8988T (cell line): ENCODE results near the gene S100A10.
A peak's percentile ranks its signal among the peaks of the same experiment; 100 is the strongest.

Source experiments
- DNase-seq: peaks from one replicate; pipeline ENCODE4 v3.0.0; 2011

S100A10 gene, protein sequence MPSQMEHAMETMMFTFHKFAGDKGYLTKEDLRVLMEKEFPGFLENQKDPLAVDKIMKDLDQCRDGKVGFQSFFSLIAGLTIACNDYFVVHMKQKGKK

GRCh38 chr1:151993734-151994496 lies at the start of gene S100A10:
Gene S100A10, minus strand, starts transcription at chr1:151993859. Its CDS starts 7,629 bp downstream, at chr1:151986230.
- peak; percentile 42 for DNase-seq

DNA sequence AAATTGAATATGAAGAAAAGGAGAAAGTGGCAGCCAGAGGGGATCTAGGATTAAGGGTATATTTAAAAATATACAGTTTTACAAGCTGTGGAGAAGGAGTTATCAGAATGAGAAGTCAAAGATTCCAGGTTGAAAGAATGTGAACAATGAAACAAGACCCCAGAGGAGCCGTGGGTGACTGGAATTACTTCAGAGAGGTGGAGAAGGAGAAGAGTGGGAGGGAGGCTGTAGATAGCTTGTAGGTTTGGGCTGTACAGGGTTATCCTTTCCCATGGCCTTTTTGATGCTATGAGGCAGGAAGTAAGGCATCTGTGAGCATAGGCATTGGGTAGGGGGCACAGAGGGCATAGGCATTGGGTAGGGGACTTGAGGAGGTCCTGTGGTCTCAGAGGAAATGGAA lies 48.4 kb upstream of the S100A10 start:
- DNase-seq, result no peak

DNA sequence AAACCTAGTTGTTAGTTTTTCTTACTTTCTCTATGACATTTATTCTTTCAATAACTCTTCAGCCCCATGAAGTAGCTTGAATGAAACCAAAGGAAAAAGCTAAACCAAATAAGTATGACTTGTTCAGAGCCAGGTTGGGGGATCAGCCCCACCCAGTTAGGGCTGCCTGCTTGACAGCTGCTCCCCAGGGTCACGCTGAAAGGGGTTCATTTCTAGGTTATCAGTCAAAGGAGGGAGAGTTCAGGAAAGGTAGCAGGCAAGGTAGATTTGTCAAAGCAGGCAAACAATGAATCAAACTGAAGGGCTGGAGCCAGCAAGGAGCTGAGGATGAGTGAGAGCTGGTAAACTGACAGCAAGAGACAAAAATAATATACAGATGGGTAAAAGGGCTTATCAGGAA lies 46.2 kb upstream of the S100A10 start:
- no peak for DNase-seq

DNA sequence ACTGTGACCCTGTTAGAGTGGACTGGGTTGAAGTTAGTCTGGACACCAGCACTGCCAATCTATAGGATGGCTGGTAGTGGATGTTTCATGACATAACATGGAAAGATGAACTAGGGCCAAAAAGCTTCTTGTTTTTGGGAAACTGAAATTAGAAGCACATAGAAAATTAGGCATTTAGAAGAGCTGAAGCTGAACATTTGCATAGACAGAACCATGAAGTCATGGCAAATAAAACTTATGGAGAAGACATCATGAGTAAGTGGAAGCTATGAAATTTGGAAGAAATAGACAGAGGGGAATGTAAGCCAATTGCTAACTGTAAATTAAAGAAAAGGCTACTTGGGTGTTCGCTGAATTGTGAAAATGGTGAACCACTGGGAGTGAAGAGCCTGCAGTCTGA lies 45.8 kb upstream of the S100A10 start:
- no peak for DNase-seq

GRCh38 chr1:152038871-152039270 lies 45.2 kb upstream of the S100A10 start:
- no peak for DNase-seq

- peak; percentile 47 for DNase-seq
Measured at GRCh38 chr1:152036267-152037216, 42.9 kb upstream of the S100A10 start, which contains the start of gene S100A11. Gene S100A11, minus strand, starts transcription at chr1:152037004. Its CDS starts 89 bp downstream, at chr1:152036915.

DNA sequence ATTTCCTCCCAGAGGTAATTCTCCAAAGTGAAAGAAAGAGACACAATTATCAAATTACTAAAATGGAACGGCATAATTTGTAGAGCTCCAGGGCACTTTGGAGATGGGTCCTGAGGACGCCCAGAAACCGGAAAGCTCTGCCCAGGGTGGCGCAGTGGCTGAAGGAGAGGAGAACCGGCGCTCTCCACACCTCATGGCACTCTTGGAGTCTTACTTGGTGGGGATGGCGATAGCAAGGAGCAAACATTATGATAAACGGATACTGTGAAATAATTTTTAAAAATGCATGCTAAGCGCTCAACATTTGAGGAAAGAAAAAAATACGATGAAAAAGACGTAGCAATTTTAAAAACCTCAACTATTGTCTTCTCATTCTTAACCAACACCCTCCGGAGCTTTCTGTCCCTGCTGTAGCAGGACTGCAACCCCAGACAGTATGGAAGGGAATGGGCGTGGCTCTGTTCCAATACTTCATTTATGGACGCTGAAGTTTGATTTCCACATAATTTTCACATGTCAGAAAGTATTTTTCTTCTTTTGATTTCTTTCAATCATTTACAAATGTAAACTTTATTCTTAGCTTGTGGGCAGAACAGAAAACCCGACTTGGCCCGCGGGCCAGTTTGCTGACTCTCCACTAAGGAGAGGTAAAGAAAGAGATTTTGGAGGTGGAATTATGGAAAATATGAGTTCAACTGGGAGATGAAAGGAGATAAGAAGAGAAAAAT lies 42.0 kb upstream of the S100A10 start:
- DNase-seq, result peak; percentile 29

- peak; percentile 32 for DNase-seq
Measured at GRCh38 chr1:152034654-152035538, 41.2 kb upstream of the S100A10 start.

- DNase-seq, result no peak
Measured at GRCh38 chr1:152034324-152034653, 40.6 kb upstream of the S100A10 start.

DNA sequence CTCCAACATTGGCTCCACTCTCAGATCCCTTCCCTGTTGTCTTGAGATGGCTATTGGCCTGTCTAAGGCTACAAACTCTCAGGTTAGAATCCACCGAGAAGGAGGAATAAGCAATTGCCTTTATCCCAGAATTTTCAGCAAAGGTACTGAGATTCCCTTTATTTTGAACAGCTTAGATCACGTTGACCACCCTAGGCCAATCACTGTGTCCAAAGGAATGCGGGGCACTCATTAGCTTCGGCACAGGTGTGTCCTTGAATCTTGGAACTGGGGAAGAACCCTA lies 36.2 kb upstream of the S100A10 start:
- no peak for DNase-seq

- DNase-seq, result no peak
Measured at GRCh38 chr1:152029144-152029928, 35.7 kb upstream of the S100A10 start.

- DNase-seq, result no peak
Measured at GRCh38 chr1:152026895-152027294, 33.2 kb upstream of the S100A10 start.

DNA sequence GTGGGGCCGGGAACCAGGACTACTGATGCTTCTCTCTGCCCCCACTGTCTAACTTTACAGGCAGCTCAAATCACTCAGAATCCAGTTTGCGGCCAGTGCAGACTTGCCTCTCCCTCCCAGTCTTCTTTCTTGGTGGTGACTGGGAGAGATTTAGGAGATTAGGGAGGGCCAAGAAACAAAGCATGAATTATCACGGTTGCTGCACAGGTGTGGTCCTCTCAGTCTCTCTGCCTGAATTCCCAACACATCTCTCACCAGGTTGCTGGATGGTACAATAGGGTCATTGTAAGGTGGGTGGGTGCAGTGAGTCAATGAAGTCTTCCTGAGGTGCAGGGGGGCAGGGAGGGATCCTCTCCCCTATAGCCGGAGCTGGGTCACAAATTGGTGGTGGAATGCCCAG lies 30.6 kb upstream of the S100A10 start:
- no peak for DNase-seq

GRCh38 chr1:152023221-152023620 lies 29.6 kb upstream of the S100A10 start:
- DNase-seq, result no peak

DNA sequence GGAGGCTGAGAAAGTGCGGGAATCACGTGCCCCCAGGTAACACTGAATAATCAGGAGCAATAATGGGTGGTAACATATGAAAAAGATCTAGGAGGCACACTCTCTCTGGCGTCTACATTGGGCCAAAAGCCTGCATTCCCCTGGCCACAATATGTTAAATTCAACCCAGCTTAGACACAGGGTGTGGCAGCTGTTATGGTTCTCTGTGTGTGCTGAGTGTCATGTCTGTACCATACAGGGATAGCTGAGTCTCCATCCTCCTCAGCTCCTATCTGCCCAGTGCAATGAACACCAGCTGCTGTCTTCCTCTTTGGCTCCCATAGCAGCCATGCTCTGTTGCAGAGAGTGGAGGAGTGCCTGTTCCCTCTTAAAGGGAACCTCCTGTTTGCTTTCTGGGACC lies 28.8 kb upstream of the S100A10 start:
- DNase-seq, result no peak

GRCh38 chr1:152021569-152021968 lies 27.9 kb upstream of the S100A10 start:
- DNase-seq, result no peak

DNA sequence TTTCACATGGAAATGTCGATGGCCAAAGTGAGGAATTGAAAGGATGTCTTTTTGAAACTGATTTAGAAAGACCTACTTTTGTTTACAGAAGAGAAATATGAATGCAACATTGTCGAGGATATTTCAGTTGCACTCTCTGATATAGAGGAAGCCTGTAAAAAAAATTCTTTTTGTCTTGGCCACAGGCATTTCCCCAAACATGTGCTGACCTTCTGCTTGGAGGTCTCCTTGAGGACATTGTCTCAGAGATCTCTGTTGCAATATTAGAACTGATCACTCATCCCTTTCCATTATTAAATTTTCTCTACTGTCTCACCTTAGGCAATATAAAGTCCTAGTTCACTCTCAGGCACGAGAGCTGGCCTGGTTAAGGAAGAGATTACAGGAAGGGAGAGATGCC lies 27.2 kb upstream of the S100A10 start:
- no peak for DNase-seq

DNA sequence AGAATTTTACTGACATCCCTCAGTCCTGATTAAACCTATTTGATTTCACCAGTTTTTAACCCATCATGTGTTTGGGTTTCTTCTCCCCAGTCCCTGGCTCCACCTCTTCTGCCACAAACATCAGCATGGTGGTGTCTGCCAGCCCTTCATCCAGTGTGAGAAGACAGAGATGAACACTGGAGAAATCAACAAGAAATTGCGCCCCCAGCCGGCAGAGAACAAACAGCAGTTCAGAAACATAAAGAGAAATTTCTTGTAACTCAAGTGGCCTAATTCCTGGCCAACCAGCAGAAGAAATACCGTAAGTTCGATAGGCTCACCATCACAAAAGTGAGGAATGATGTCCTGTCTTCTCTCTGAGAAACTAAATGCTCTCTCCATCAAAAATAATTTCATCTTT lies 24.9 kb upstream of the S100A10 start:
- DNase-seq, result no peak

DNA sequence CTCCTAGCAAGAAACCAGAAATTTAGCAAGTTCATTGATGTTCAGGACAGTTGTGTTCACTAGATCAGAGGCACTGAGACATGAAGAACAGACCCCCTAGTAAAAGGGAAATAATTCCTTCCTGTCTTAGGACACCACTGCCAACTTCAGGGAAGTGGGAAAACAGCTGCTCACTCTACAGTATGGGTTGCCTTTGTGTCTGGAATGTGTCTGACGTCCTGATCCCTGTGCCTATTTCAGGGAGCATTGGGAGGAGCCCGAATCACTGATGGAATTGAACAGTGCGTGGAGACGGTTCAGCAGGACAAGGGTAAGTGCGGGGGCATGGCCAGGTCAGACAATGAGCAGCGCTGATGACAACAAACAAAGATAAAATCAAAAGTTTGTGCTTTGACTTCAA lies 22.1 kb upstream of the S100A10 start:
- DNase-seq, result no peak

- no peak for DNase-seq
Measured at GRCh38 chr1:152014943-152015342, 21.3 kb upstream of the S100A10 start.

DNA sequence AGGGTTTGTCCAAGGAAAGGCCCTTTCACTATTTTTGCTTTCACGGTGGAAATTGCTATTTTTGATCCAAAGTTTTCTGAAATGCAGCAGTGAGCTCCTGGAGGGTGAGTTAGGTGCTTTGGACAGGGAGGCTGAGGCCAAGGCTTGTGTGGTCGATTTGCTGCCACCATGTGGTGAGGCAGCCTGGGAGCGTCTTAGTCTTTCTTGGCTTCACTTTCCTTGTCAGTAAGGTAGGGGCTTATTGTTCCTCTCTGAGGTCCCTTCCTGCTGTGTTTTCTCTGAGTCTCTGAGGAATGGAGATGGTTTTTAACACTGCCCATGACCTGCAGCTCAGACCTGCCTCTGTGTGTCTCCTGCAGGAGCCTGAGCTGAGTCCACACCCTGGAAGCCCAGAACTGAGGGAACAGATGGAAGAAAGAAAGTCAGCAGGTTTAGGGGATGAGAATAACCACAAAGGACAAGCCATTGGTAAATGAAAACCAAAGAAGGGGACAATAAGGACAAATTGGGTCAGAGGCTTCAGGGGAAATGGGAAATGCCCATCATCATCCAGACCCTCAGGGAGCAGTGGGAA lies 20.1 kb upstream of the S100A10 start:
- DNase-seq, result no peak
